GM12878 (cell line): ENCODE results near the gene RTP5. TPM values are rescaled to one million over a fixed set of nuclear protein-coding genes. Genes with fewer than 3 reads are reported as not detected.

Source experiments
- ATAC-seq: fragments of 200-7000 bp; cut with Tn5 transposase; 3 replicates; pipeline ENCODE4 v1.9.1; 2020; ENCODE audit warnings: mild to moderate bottlenecking, moderate library complexity
- BruUV-seq: library from RNA; stranded (reverse); fragments of 400-500 nt; replicated peaks from 2 replicates; lab custom pipeline; 2021; lab: Mats Ljungman, UMichigan
- CTCF ChIA-PET: fragments of 300-600 bp; sonication (Branson Sonifier 250); formaldehyde crosslinking; extraction: SDS; loops from one replicate; lab custom pipeline; 2021; ENCODE audit warnings: inconsistent platforms; lab: Yijun Ruan, JAX
- POLR2A ChIA-PET: fragments of 350-600 bp; formaldehyde crosslinking; extraction: SDS; loops from one replicate; lab custom pipeline; 2021; ENCODE audit warnings: inconsistent platforms; lab: Charles Lee
- RAD21 ChIA-PET: fragments of 300-600 bp; sonication (Branson Sonifier 250); formaldehyde crosslinking; loops from one replicate; lab custom pipeline; 2023; ENCODE audit warnings: antibody characterized with exemption; ENCODE audit not compliant: unreplicated experiment; lab: Charles Lee
- SMC1A ChIA-PET: fragments of 300-600 bp; sonication (Branson Sonifier 250); formaldehyde crosslinking; loops from one replicate; lab custom pipeline; 2023; ENCODE audit not compliant: unreplicated experiment, uncharacterized antibody; lab: Charles Lee
- DNase-seq: peaks from one replicate; pipeline ENCODE4 v3.0.0-alpha.2; 2011; ENCODE audit warnings: low read depth, low spot score
- FAIRE-seq: peaks from 3 replicates; lab custom pipeline; 2011; peaks lifted over from hg19 to GRCh38; lab: Jason Lieb, UNC
- H2AFZ ChIP-seq: 2 replicates; pipeline ENCODE4 v1.6.0; 2011; ENCODE audit warnings: low read depth, low read length, control low read depth; ENCODE audit not compliant: control insufficient read depth
- H3K27ac ChIP-seq: 2 replicates; pipeline ENCODE4 v1.5.1; 2011; ENCODE audit warnings: control low read depth; ENCODE audit not compliant: control insufficient read depth, insufficient read depth
- H3K27me3 ChIP-seq, 2 experiments: replicated peaks in 1 of 2; 2 replicates each; pipeline versions ENCODE4 v1.6.0 to v1.6.1; 2011; ENCODE audit warnings: low read length in 1 of 2; ENCODE audit not compliant: control insufficient read depth in 2 of 2, insufficient read depth in 2 of 2
- H3K36me3 ChIP-seq, 2 experiments: 2 replicates each; pipeline ENCODE4 v1.5.1; 2011; ENCODE audit warnings: low read length in 1 of 2; ENCODE audit not compliant: control insufficient read depth in 2 of 2, insufficient read depth in 2 of 2
- H3K4me1 ChIP-seq: 2 replicates; pipeline ENCODE4 v1.6.1; 2011; ENCODE audit warnings: mild to moderate bottlenecking, low read length, moderate library complexity, mixed read lengths; ENCODE audit not compliant: control insufficient read depth, insufficient read depth
- H3K4me2 ChIP-seq: 2 replicates; pipeline ENCODE4 v1.6.0; 2011; ENCODE audit warnings: control low read depth; ENCODE audit not compliant: control insufficient read depth, insufficient read depth
- H3K4me3 ChIP-seq: fragments of 200-600 bp; sonication (generic); 2 replicates; pipeline ENCODE4 v1.5.1; 2016
- H3K79me2 ChIP-seq: 2 replicates; pipeline ENCODE4 v1.6.0; 2011; ENCODE audit warnings: low read length; ENCODE audit not compliant: control insufficient read depth, insufficient read depth
- H3K9ac ChIP-seq: 2 replicates; pipeline ENCODE4 v1.8.0; 2011; ENCODE audit warnings: low read length, control low read depth, mixed read lengths; ENCODE audit not compliant: control insufficient read depth, insufficient read depth
- H3K9me3 ChIP-seq: replicated peaks from 3 replicates; pipeline ENCODE4 v1.5.1; 2011; ENCODE audit warnings: mild to moderate bottlenecking, low read length; ENCODE audit not compliant: control insufficient read depth, insufficient read depth
- H4K20me1 ChIP-seq: 2 replicates; pipeline ENCODE4 v1.6.0; 2011; ENCODE audit not compliant: control insufficient read depth, insufficient read depth
- CHD2 ChIP-seq: IDR thresholded peaks from 2 replicates; pipeline ENCODE4 v1.6.1; 2011; ENCODE audit warnings: low read depth, low read length, improper control_type of control experiment, borderline replicate concordance
- FOS ChIP-seq: IDR thresholded peaks from 3 replicates; pipeline ENCODE4 v1.6.1; 2011; ENCODE audit warnings: borderline replicate concordance; ENCODE audit not compliant: insufficient read length; ENCODE audit errors: extremely low read depth
- GATAD2B ChIP-seq: fragments of 450-650 bp; conservative IDR thresholded peaks from 2 replicates; pipeline ENCODE4 v1.6.1; 2017; ENCODE audit warnings: low read depth, mild to moderate bottlenecking, moderate library complexity
- MXI1 ChIP-seq: fragments of 150-350 bp; IDR thresholded peaks from 2 replicates; pipeline ENCODE4 v1.6.1; 2011; ENCODE audit warnings: low read depth, mild to moderate bottlenecking, inconsistent platforms, low read length, improper control_type of control experiment
- NFIC ChIP-seq: IDR thresholded peaks from 2 replicates; pipeline ENCODE4 v1.6.1; 2012; ENCODE audit warnings: low read depth, mild to moderate bottlenecking, inconsistent platforms, low read length, moderate library complexity
- RAD51 ChIP-seq: fragments of 450-650 bp; IDR thresholded peaks from 2 replicates; pipeline ENCODE4 v1.6.1; 2016; ENCODE audit warnings: moderate library complexity, mild to moderate bottlenecking, inconsistent platforms
- SMC3 ChIP-seq: IDR thresholded peaks from 2 replicates; pipeline ENCODE4 v1.6.1; 2011; ENCODE audit warnings: low read length, improper control_type of control experiment, borderline replicate concordance
- SREBF2 ChIP-seq: IDR thresholded peaks from 2 replicates; pipeline ENCODE4 v1.6.1; 2012; ENCODE audit warnings: mild to moderate bottlenecking, low read length
- STAT3 ChIP-seq: IDR thresholded peaks from 2 replicates; pipeline ENCODE4 v1.6.1; 2011; ENCODE audit warnings: low read depth, low read length, improper control_type of control experiment
- ZBED1 ChIP-seq: IDR thresholded peaks from 2 replicates; pipeline ENCODE4 v1.6.1; 2016; ENCODE audit warnings: borderline replicate concordance
- ZNF217 ChIP-seq: fragments of 450-650 bp; IDR thresholded peaks from 2 replicates; pipeline ENCODE4 v1.6.1; 2017; ENCODE audit warnings: antibody characterized with exemption, mild to moderate bottlenecking
- ZNF24 ChIP-seq: fragments of 450-650 bp; IDR thresholded peaks from 2 replicates; pipeline ENCODE4 v1.6.1; 2017; ENCODE audit warnings: antibody characterized with exemption, mild to moderate bottlenecking
- ZNF687 ChIP-seq: fragments of 450-650 bp; IDR thresholded peaks from 2 replicates; pipeline ENCODE4 v1.6.1; 2017; ENCODE audit warnings: mild to moderate bottlenecking, moderate library complexity
- WGBS: methylation state at CpG from one replicate; pipeline ENCODE4 v1.1.6; 2016; ENCODE audit warnings: low lambda C conversion rate; ENCODE audit not compliant: insufficient replicate concordance, insufficient coverage; ENCODE audit errors: missing lambda C conversion rate; 5-methylcytosine and 5-hydroxymethylcytosine counted together
- in situ Hi-C: fragments of 300-500 bp; cut with MboI; formaldehyde crosslinking; loops from 9 replicates; pipeline ENCODE4 v1.14.3; 2018; ENCODE audit warnings: mixed read lengths
- intact Hi-C: fragments of 100-400 bp; cut with micrococcal nuclease; formaldehyde crosslinking; loops from one replicate; pipeline ENCODE4 v1.14.2; 2022; ENCODE audit not compliant: unreplicated experiment
- polyA plus RNA-seq, 11 experiments: library from polyadenylated mRNA; depleted of rRNA in 4 of 11; unstranded in 6 of 11; stranded (reverse) in 5 of 11; fragments of >200 nt; fragmentation: Nextera tagmentation in 4 of 11; fragmentation: Illumina TruSeq in 1 of 11; extraction: Ambion mirVana in 4 of 11; extraction: Trizol in 1 of 11; gene quantifications; 1 replicate in 1 of 11; 2 replicates in 10 of 11; pipeline versions ENCODE4 v1.2.1 to v1.2.3, GENCODE V29; 2011 to 2016; ENCODE audit warnings: inconsistent platforms in 2 of 11, missing spikeins in 2 of 11, low read depth in 1 of 11
- total RNA-seq, 4 experiments: library from RNA; depleted of rRNA in 3 of 4; stranded (reverse); fragments of >200 nt in 3 of 4; fragmentation: Illumina TruSeq in 1 of 4; extraction: Trizol in 1 of 4; gene quantifications; 2 replicates each; pipeline versions ENCODE4 v1.2.1 to v1.2.3, GENCODE V29; 2013 to 2021

The RTP5 gene
- total and polyA plus RNA-seq, 10 of the 15 experiments (the other 5 are each of a cell fraction or from before 2014, with no cell fraction given): 0.05 TPM; not detected in 9

- in situ Hi-C loops: no loop called here
- no peak overlapping the region for H2AFZ ChIP-seq
- peaks cover 7% of the 10 kb centered on the region for H3K79me2 ChIP-seq
- no peak for ATAC-seq
- no peak for FAIRE-seq
- H3K4me3 ChIP-seq: no peak overlapping the region
- H3K9ac ChIP-seq: no peak overlapping the region
- CTCF ChIA-PET: no interaction called here
- no peaks in the 10 kb centered on the region for H3K36me3 ChIP-seq
- no peaks in the 10 kb centered on the region for H4K20me1 ChIP-seq
- no peak for TF ChIP-seq SREBF2
- no peak for TF ChIP-seq ZNF24
- no peak for TF ChIP-seq MXI1
- TF ChIP-seq FOS: no peak
- TF ChIP-seq ZNF687: no peak
- TF ChIP-seq SMC3: no peak
- no peak for TF ChIP-seq ZBED1
- TF ChIP-seq RAD51: no peak
- no peak for TF ChIP-seq STAT3
- TF ChIP-seq CHD2: no peak
- no peak for TF ChIP-seq NFIC
- TF ChIP-seq GATAD2B: no peak
- no peak for TF ChIP-seq ZNF217
- TF ChIP-seq, all 136 proteins: peak for 0
- ChIA-PET POLR2A (no interaction called here), RAD21 (no interaction called here), SMC1A (no interaction called here)
- intact Hi-C loops: no loop called here
- Histone ChIP-seq H3K4me2 (no peak overlapping the region), H3K4me1 (peaks cover 23% of the 10 kb centered on the region), H3K9me3 (no peaks in the 10 kb centered on the region), H3K27me3 (no peaks in the 10 kb centered on the region), H3K27ac (no peak overlapping the region)
- no TSS peak for BruUV-seq
- DNase-seq: no peak
- WGBS: 63% methylated on average over 20 of the region's 20 CpGs
Observed at GRCh38 chr2:241855888-241856422, 13.6 kb upstream of the RTP5 start.
